GM19372 (cell line): ENCODE results near the gene JAKMIP1.

Experiments used
- ATAC-seq: cut with Tn5 transposase; IDR thresholded peaks from one replicate; pipeline ENCODE4 v1.9.1; 2021; ENCODE audit warnings: mild to moderate bottlenecking, low read depth, moderate library complexity; ENCODE audit not compliant: unreplicated experiment

The JAKMIP1 gene

GRCh38 chr4:6204871-6205566, 4.7 kb upstream of the JAKMIP1 start:
- no peak for ATAC-seq

- no peak for ATAC-seq
Observed at GRCh38 chr4:6204098-6204497, 3.7 kb upstream of the JAKMIP1 start.

GRCh38 chr4:6201580-6202091, 1.3 kb upstream of the JAKMIP1 start:
- no peak for ATAC-seq

- ATAC-seq: peak; percentile 1
Observed at GRCh38 chr4:6200922-6201362, 593 bp upstream of the JAKMIP1 start.

- ATAC-seq: no peak
Observed at GRCh38 chr4:6199422-6199921, 877 bp downstream of the JAKMIP1 start.

GRCh38 chr4:6198768-6199421, 1.5 kb downstream of the JAKMIP1 start:
- ATAC-seq: no peak

- ATAC-seq: no peak
Observed at GRCh38 chr4:6198278-6198677, 2.1 kb downstream of the JAKMIP1 start.

GRCh38 chr4:6197433-6198174, 2.7 kb downstream of the JAKMIP1 start:
- no peak for ATAC-seq

GRCh38 chr4:6196871-6197270, 3.5 kb downstream of the JAKMIP1 start:
- no peak for ATAC-seq

GRCh38 chr4:6196324-6196723, 4.0 kb downstream of the JAKMIP1 start:
- no peak for ATAC-seq

- ATAC-seq: no peak
Observed at GRCh38 chr4:6195602-6196319, 4.6 kb downstream of the JAKMIP1 start.

GRCh38 chr4:6194458-6195195, 5.7 kb downstream of the JAKMIP1 start:
- ATAC-seq: no peak

- ATAC-seq: no peak
Observed at GRCh38 chr4:6193399-6193798, 7.0 kb downstream of the JAKMIP1 start.

- no peak for ATAC-seq
Observed at GRCh38 chr4:6192245-6192644, 8.1 kb downstream of the JAKMIP1 start.

GRCh38 chr4:6191448-6192130, 8.8 kb downstream of the JAKMIP1 start:
- ATAC-seq: no peak

GRCh38 chr4:6190486-6190885, 9.9 kb downstream of the JAKMIP1 start:
- ATAC-seq: no peak

GRCh38 chr4:6189511-6189910, 10.8 kb downstream of the JAKMIP1 start:
- ATAC-seq: no peak

- no peak for ATAC-seq
Observed at GRCh38 chr4:6188687-6189305, 11.6 kb downstream of the JAKMIP1 start.

- peak; percentile 7 for ATAC-seq
Observed at GRCh38 chr4:6184169-6184568, 16.2 kb downstream of the JAKMIP1 start.
